ENCODE data around the gene TIGAR. TPM values are rescaled to one million over a fixed set of nuclear protein-coding genes. Genes with fewer than 3 reads are reported as not detected.

TIGAR gene
- total RNA-seq, 1 donor from 2014 or later = 17.2 TPM

- no peak overlapping the region for H3K4me3 Mint-ChIP-seq
- TF ChIP-seq CTCF (conservative IDR thresholded peaks at IDR 0.05) = no peak
- no peak overlapping the region for H3K27ac Mint-ChIP-seq
- peaks cover 19% of the 10 kb centered on the region for H3K4me1 Mint-ChIP-seq (ENCODE audit: unreplicated experiment)
- no peaks in the 10 kb centered on the region for H3K9me3 Mint-ChIP-seq
- H3K36me3 Mint-ChIP-seq = peaks cover 80% of the 10 kb centered on the region
- DNase-seq (ENCODE audit: extremely low spot score, unreplicated experiment) = no peak
- H3K27me3 Mint-ChIP-seq = no peaks in the 10 kb centered on the region
These were observed 31.7 kb upstream of the TIGAR start for GRCh38 chr12:4289231-4289878.

DNA sequence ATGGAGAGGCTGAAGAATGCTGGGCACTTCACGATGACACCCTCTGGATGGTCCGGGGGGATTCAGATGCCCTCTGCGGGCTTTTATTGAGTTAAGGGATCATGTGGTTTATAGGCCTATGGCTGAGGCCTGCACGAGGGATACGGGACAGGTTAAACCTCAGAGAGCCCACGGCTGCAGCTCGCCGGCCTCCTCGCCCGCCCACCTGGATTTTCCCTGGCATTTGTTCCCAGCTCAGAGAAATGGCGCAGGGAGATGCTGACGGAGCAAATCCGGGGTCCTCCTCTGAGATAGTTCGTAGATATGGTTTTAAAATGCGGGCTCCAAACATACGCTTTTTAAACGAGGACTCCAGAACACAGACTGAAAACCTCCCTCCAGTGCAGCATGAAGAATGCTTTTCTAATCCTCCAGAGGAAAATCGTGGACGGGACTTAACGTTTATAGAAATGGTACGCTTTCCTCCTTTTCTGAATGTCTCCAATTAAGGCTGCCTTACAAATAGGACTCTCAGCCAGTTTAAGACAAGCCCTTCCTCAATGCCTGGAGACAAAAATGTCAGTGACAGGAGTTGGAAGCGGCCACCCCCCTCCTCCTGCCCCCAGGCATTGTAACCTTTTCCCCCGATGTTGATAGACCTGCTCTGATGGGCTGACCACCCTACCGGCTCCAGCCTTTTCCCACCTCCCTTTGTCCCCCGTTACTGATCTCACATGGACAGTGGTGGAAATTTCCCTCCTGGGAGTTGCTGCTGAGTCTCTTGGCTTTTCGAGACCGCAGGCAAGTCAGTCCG is 30.8 kb upstream of the TIGAR start:
- H3K9me3 Mint-ChIP-seq = no peaks in the 10 kb centered on the region
- TF ChIP-seq CTCF (conservative IDR thresholded peaks at IDR 0.05) = no peak
- no peak overlapping the region for H3K4me3 Mint-ChIP-seq
- no peak for DNase-seq (ENCODE audit: extremely low spot score, unreplicated experiment)
- H3K4me1 Mint-ChIP-seq (ENCODE audit: unreplicated experiment) = peaks cover 19% of the 10 kb centered on the region
- H3K36me3 Mint-ChIP-seq = peaks cover 81% of the 10 kb centered on the region
- no peaks in the 10 kb centered on the region for H3K27me3 Mint-ChIP-seq
- no peak overlapping the region for H3K27ac Mint-ChIP-seq

DNA sequence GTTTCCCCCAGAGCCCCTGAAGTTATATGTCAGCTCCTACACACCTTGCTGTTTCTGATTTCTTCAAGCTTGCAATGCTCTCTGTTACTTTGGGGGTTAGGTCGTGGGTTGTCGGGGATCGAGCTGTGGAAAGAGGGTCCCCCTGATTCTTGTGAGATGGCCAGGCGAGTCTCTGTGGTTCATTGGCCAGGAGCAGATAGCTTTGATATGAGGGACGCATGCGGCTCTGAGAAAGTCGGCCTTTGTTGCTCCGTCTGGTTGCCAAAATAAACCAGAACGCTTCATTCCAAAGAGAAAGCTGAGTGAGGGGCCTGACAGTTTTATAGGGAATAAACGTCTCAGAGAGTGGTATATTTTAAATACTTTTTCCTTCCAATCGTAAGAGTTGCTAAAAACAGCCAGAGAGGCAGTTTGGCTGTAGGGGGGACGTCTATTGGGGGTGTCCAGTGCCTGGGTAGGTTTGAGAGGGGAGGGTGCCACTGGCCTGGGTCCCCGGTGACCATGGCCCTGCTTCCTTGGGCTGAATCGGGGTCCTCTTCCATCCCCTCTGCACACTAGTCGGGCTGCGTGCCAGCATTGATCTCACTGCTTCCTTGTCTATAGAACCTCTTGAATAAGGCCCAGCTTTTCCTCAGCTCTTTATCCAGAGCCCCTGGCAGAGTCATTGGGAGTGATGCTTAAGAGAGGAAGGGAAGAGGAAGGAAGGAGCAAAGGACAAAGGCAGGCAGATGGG is 28.5 kb upstream of the TIGAR start:
- TF ChIP-seq CTCF (conservative IDR thresholded peaks at IDR 0.05) = no peak
- no peak overlapping the region for H3K4me3 Mint-ChIP-seq
- peaks cover 71% of the 10 kb centered on the region for H3K36me3 Mint-ChIP-seq
- no peak for DNase-seq (ENCODE audit: extremely low spot score, unreplicated experiment)
- H3K4me1 Mint-ChIP-seq (ENCODE audit: unreplicated experiment) = peaks cover 10% of the 10 kb centered on the region
- H3K27me3 Mint-ChIP-seq = no peaks in the 10 kb centered on the region
- H3K9me3 Mint-ChIP-seq = no peaks in the 10 kb centered on the region
- H3K27ac Mint-ChIP-seq = no peak overlapping the region

DNA sequence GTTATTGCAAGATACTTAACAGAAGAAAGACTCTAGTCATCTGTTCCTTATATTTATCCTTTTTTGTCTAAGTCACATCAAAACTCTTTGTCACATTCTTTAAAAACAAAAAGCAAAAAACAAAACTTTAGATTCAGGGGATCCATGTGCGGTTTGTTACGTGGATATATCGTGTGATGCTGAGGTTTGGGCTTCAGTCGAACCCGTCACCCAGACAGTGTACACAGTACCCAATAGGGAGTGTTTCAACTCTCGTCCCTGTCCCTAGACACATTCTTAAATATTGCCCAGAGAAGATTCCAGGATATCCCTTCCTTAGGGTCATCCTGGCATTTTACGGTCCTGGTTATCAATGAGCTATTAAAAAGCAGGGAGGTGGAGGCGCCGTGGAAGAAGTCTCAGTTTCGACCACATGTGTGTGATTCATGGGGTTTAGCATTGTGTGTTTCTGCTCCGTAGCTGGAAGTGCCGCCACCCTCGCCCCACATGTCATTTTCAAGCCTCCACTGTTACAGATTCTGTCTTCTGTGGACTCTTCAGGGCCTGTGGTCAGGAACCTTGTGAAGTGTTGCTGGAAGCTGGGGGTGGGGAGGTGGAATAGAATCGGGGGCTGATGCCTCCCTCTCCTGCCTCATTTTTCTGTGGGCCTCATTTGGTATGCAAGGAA is 27.6 kb upstream of the TIGAR start:
- H3K36me3 Mint-ChIP-seq = peaks cover 68% of the 10 kb centered on the region
- H3K27me3 Mint-ChIP-seq = no peaks in the 10 kb centered on the region
- no peak for DNase-seq (ENCODE audit: extremely low spot score, unreplicated experiment)
- peak overlapping the region; percentile 54 for H3K27ac Mint-ChIP-seq
- H3K4me3 Mint-ChIP-seq = no peak overlapping the region
- no peak for TF ChIP-seq CTCF (conservative IDR thresholded peaks at IDR 0.05)
- H3K9me3 Mint-ChIP-seq = no peaks in the 10 kb centered on the region
- H3K4me1 Mint-ChIP-seq (ENCODE audit: unreplicated experiment) = peaks cover 5% of the 10 kb centered on the region

- no peaks in the 10 kb centered on the region for H3K27me3 Mint-ChIP-seq
- H3K9me3 Mint-ChIP-seq = no peaks in the 10 kb centered on the region
- no peak for TF ChIP-seq CTCF (conservative IDR thresholded peaks at IDR 0.05)
- peak overlapping the region; percentile 54 for H3K27ac Mint-ChIP-seq
- no peak for DNase-seq (ENCODE audit: extremely low spot score, unreplicated experiment)
- H3K36me3 Mint-ChIP-seq = peaks cover 68% of the 10 kb centered on the region
- H3K4me3 Mint-ChIP-seq = no peak overlapping the region
- H3K4me1 Mint-ChIP-seq (ENCODE audit: unreplicated experiment) = peaks cover 5% of the 10 kb centered on the region
These were observed 27.0 kb upstream of the TIGAR start for GRCh38 chr12:4293966-4294505.
